K562 (cell line): ENCODE data around the gene SPATA31D3. TPM values are rescaled to one million over a fixed set of nuclear protein-coding genes. Genes with fewer than 3 reads are reported as not detected.

Experiments
- ATAC-seq: fragments of 200-7000 bp; cut with Tn5 transposase; 3 replicates; pipeline ENCODE4 v1.9.1; 2020; ENCODE audit warnings: moderate library complexity
- BruUV-seq: library from RNA; stranded (reverse); fragments of 400-500 nt; replicated peaks from 2 replicates; lab custom pipeline; 2021; lab: Mats Ljungman, UMichigan
- CTCF ChIA-PET: fragments of 300-600 bp; formaldehyde crosslinking; extraction: SDS; loops from one replicate; lab custom pipeline; 2021; ENCODE audit warnings: low intra/inter-chr PET ratio; lab: Yijun Ruan, JAX
- POLR2A ChIA-PET: fragments of 300-600, 350-650 bp; sonication (Branson Sonifier 250); formaldehyde crosslinking; extraction: SDS; loops from one replicate; lab custom pipeline; 2021; ENCODE audit warnings: antibody characterized with exemption, inconsistent platforms; lab: Yijun Ruan, JAX
- DNase-seq, 4 experiments: peaks; one replicate each; pipeline versions ENCODE4 v3.0.0 to v3.0.0-alpha.2; 2011 to 2018; ENCODE audit warnings: low spot score in 3 of 4, mixed read lengths in 3 of 4; ENCODE audit errors: extremely low read depth in 1 of 4
- FAIRE-seq: peaks from 2 replicates; lab custom pipeline; 2011; peaks lifted over from hg19 to GRCh38; lab: Jason Lieb, UNC
- H2AFZ ChIP-seq: 2 replicates; pipeline ENCODE4 v1.6.0; 2011; ENCODE audit warnings: low read depth, low read length, control low read depth, inconsistent platforms
- H3K27ac ChIP-seq: fragments of 200-600 bp; 3 replicates; pipeline ENCODE4 v1.8.0; 2011; ENCODE audit warnings: low read depth, mild to moderate bottlenecking, control low read depth, inconsistent platforms, low read length, moderate library complexity, mixed read lengths; ENCODE audit errors: extremely low read depth
- H3K27me3 ChIP-seq, 2 experiments: fragments of 300-600 bp in 1 of 2; 2 replicates in 1 of 2; 3 replicates in 1 of 2; pipeline versions ENCODE4 v1.6.0 to v1.8.0; 2011; ENCODE audit warnings: inconsistent platforms in 2 of 2, low read length in 2 of 2, mild to moderate bottlenecking in 1 of 2, mixed read lengths in 1 of 2, moderate library complexity in 1 of 2; ENCODE audit not compliant: control insufficient read depth in 2 of 2, insufficient read depth in 2 of 2
- H3K36me3 ChIP-seq: fragments of 300-600 bp; 3 replicates; pipeline ENCODE4 v1.8.0; 2011; ENCODE audit warnings: mild to moderate bottlenecking, low read length, inconsistent platforms; ENCODE audit not compliant: control insufficient read depth, insufficient read depth
- H3K4me1 ChIP-seq, 2 experiments: fragments of 200-600 bp in 1 of 2; replicated peaks in 1 of 2; 2 replicates in 1 of 2; 3 replicates in 1 of 2; pipeline versions ENCODE4 v1.5.1 to v1.8.0; 2011; ENCODE audit warnings: inconsistent platforms in 2 of 2, low read length in 2 of 2, mild to moderate bottlenecking in 1 of 2, mixed read lengths in 1 of 2, moderate library complexity in 1 of 2; ENCODE audit not compliant: control insufficient read depth in 2 of 2, insufficient read depth in 2 of 2
- H3K4me2 ChIP-seq: 2 replicates; pipeline ENCODE4 v1.6.1; 2011; ENCODE audit warnings: low read length, control low read depth, inconsistent platforms, mixed read lengths; ENCODE audit not compliant: insufficient read depth
- H3K4me3 ChIP-seq: fragments of 200-600 bp; sonication (generic), shearing (Covaris generic); 2 replicates; pipeline ENCODE4 v1.5.1; 2016; ENCODE audit warnings: control low read depth, inconsistent platforms
- H3K79me2 ChIP-seq: fragments of 200-600 bp; 3 replicates; pipeline ENCODE4 v1.8.0; 2011; ENCODE audit warnings: low read length, inconsistent platforms; ENCODE audit not compliant: control insufficient read depth, insufficient read depth
- H3K9ac ChIP-seq, 2 experiments: 2 replicates each; pipeline versions ENCODE4 v1.6.0 to v1.6.1; 2011; ENCODE audit warnings: low read depth in 2 of 2, low read length in 2 of 2, control low read depth in 1 of 2, inconsistent platforms in 1 of 2, mild to moderate bottlenecking in 1 of 2, mixed read lengths in 1 of 2; ENCODE audit not compliant: insufficient read depth in 1 of 2
- H3K9me1 ChIP-seq: one replicate; pipeline ENCODE4 v1.6.0; 2011; ENCODE audit warnings: inconsistent platforms, mild to moderate bottlenecking, low read length, moderate library complexity; ENCODE audit not compliant: control insufficient read depth, insufficient read depth
- H3K9me3 ChIP-seq: replicated peaks from 2 replicates; pipeline ENCODE4 v1.5.1; 2011; ENCODE audit warnings: low read depth, low read length, inconsistent platforms; ENCODE audit not compliant: control insufficient read depth, insufficient read depth
- H4K20me1 ChIP-seq: replicated peaks from 2 replicates; pipeline ENCODE4 v1.6.1; 2011; ENCODE audit warnings: low read length, inconsistent platforms, mixed read lengths; ENCODE audit not compliant: control insufficient read depth, insufficient read depth
- KDM1A ChIP-seq, 2 experiments: fragments of 450-650 bp; IDR thresholded peaks; 2 replicates each; pipeline ENCODE4 v1.6.1; 2016; ENCODE audit warnings: mild to moderate bottlenecking in 2 of 2
- MCM3 ChIP-seq: fragments of 450-650 bp; IDR thresholded peaks from 2 replicates; pipeline ENCODE4 v1.6.1; 2016
- SRSF7 ChIP-seq: fragments of 200-400 bp; formaldehyde crosslinking; optimal IDR thresholded peaks from 2 replicates; pipeline ENCODE3; 2017; ENCODE audit warnings: mild to moderate bottlenecking, low read depth, low read length
- TAF1 ChIP-seq: IDR thresholded peaks from 2 replicates; pipeline ENCODE4 v1.6.1; 2011; ENCODE audit warnings: mild to moderate bottlenecking, low read length, moderate library complexity; ENCODE audit not compliant: insufficient read depth, control insufficient read depth, severe bottlenecking; ENCODE audit errors: extremely low read depth
- TRIM28 ChIP-seq: fragments of 450-650 bp; IDR thresholded peaks from 2 replicates; pipeline ENCODE4 v1.6.1; 2017
- ZNF639 ChIP-seq, 2 experiments: fragments of 200-800 bp in 1 of 2; sonication (Bioruptor generic) in 1 of 2; sonication (generic) in 1 of 2; formaldehyde crosslinking in 1 of 2; IDR thresholded peaks in 1 of 2; conservative IDR thresholded peaks in 1 of 2; 2 replicates each; pipeline versions ENCODE4 v1.5.0 to v1.6.1; 2016 to 2020; ENCODE audit warnings: missing compliant biosample characterization in 1 of 2, missing genetic modification characterization in 1 of 2, missing genetic modification reagents in 1 of 2
- ZNF77 ChIP-seq: fragments of 250-450 bp; sonication (Bioruptor Pico); IDR thresholded peaks from 2 replicates; pipeline ENCODE4 v1.5.0; 2020
- in situ Hi-C: fragments of 300-500 bp; cut with MboI; formaldehyde crosslinking; loops from 4 replicates; pipeline ENCODE4 v1.15.0; 2018; ENCODE audit warnings: inconsistent platforms, mixed read lengths
- intact Hi-C: fragments of 100-400 bp; cut with micrococcal nuclease; formaldehyde crosslinking; loops from 2 replicates; pipeline ENCODE4 v1.14.2; 2022
- polyA plus RNA-seq, 8 experiments: library from polyadenylated mRNA; depleted of rRNA in 4 of 8; stranded (reverse) in 5 of 8; unstranded in 3 of 8; fragments of >200 nt; fragmentation: Nextera tagmentation in 2 of 8; fragmentation: Illumina TruSeq in 1 of 8; extraction: Ambion mirVana in 2 of 8; extraction: Trizol in 1 of 8; gene quantifications; 2 replicates each; pipeline versions ENCODE4 v1.2.1 to v1.2.3, GENCODE V29; 2011 to 2014; ENCODE audit warnings: inconsistent platforms in 1 of 8, missing spikeins in 1 of 8
- total RNA-seq, 7 experiments: library from RNA; depleted of rRNA in 6 of 7; stranded (reverse); fragments of >200 nt in 6 of 7; fragmentation: Illumina TruSeq in 2 of 7; extraction: Trizol in 2 of 7; gene quantifications; 2 replicates each; pipeline versions ENCODE4 v1.2.1 to v1.2.3, GENCODE V29; 2011 to 2021; ENCODE audit warnings: low replicate concordance in 1 of 7
- TF ChIP-seq, protein P1 (sequence below): sonication (generic); formaldehyde crosslinking; IDR thresholded peaks from 2 replicates; pipeline ENCODE4 v1.8.1; 2023; ENCODE audit warnings: mild to moderate bottlenecking, missing genetic modification reagents

SPATA31D3 gene
- total and polyA plus RNA-seq, 9 of the 15 experiments (the other 6 are each of a cell fraction or from before 2014, with no cell fraction given), result not detected

DNA sequence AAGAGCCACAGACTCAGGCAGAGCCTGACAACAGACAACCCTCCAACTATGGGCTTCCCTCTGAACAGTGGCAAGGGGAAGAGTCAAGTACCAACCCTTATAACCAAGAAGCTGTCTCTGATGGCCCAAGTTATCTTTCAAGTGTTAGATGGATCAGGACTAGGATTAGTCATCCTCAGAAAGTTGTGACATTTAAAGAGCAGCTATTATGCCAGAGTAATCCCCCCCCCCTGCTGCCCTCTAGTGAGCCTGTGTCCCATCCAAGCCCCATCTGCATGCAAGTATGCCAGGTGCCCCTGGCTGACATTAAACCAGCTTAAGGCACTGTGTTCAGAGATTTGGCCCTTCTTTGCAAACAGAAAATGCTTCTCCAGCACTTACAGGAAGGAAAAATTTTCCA lies 28.4 kb downstream of the SPATA31D3 start:
- Histone ChIP-seq H3K9ac (no peak overlapping the region), H3K9me3 (no peaks in the 10 kb centered on the region), H3K9me1 (no peaks in the 10 kb centered on the region), H3K79me2 (no peaks in the 10 kb centered on the region), H3K4me1 (no peaks in the 10 kb centered on the region), H3K27me3 (no peaks in the 10 kb centered on the region), H3K27ac (no peak overlapping the region), H3K36me3 (no peaks in the 10 kb centered on the region), H3K4me3 (no peak overlapping the region), H3K4me2 (no peak overlapping the region), H2AFZ (no peak overlapping the region), H4K20me1 (no peaks in the 10 kb centered on the region)
- CTCF ChIA-PET, result no interaction called here
- no TSS peak for BruUV-seq
- POLR2A ChIA-PET, result no interaction called here
- TF ChIP-seq TAF1, result no peak
- no peak for TF ChIP-seq TRIM28
- TF ChIP-seq KDM1A (IDR thresholded peaks at IDR 0.05), result no peak
- TF ChIP-seq ZNF77 (CRISPR knock-in tag), result no peak
- TF ChIP-seq, protein P1, sequence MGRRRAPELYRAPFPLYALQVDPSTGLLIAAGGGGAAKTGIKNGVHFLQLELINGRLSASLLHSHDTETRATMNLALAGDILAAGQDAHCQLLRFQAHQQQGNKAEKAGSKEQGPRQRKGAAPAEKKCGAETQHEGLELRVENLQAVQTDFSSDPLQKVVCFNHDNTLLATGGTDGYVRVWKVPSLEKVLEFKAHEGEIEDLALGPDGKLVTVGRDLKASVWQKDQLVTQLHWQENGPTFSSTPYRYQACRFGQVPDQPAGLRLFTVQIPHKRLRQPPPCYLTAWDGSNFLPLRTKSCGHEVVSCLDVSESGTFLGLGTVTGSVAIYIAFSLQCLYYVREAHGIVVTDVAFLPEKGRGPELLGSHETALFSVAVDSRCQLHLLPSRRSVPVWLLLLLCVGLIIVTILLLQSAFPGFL (CRISPR knock-in tag), result no peak
- no peak for TF ChIP-seq MCM3
- no peak for TF ChIP-seq SRSF7
- TF ChIP-seq ZNF639 (CRISPR knock-in tag; conservative IDR thresholded peaks at IDR 0.05 in 1 of 2, IDR thresholded peaks at IDR 0.05 in 1 of 2), result no peak
- DNase-seq, result no peak
- FAIRE-seq, result no peak
- intact Hi-C loops (no loop called here), in situ Hi-C loops (no loop called here)
- no peak for ATAC-seq
